Stimulated activated CD8-positive, alpha-beta memory T cell treated with anti-CD3 and anti-CD28 coated beads, Interleukin-4, amount 100 ng/mL, for 24 hours (primary cell): ENCODE data around the gene E4F1.
"Not testable (repeated sequence)": the region's sequence is repeated elsewhere in the genome, so short reads cannot be mapped to it uniquely, and the experiment has no call there.

Experiments
- DNase-seq: peaks from one replicate; pipeline ENCODE4 v3.0.0-alpha.2; 2020; ENCODE audit warnings: low read depth

The E4F1 gene

DNA sequence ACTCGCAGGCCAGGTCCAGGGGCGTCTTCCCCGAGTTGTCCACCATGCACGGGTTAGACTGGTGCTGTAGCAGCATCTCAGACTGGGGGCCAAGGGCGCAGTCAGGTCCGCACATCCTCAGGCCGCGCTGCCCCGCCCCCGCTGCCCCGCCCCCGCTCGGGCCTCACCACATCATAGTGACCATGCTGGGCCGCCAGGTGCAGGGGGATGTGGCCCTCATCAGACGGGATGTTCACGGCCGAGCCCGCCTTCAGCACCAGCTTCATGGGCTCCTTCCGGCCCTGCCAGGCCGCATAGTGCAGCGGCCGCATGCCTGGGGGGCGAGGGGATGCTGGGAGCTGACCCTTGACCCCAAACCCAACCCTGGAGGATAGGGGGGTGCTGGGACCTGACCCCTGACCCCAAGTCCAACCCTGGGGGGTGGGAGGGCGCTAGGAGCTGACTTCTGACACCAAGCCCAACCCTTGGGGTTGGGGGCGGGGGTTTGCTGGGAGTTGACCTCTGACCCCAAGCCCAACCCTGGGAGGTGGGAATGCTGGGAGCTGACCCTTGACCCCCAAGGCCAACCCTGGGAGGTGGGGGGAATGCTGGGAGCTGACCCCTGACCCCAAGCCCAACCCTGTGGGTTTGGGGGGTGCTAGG, 34.0 kb upstream of the E4F1 start:
- DNase-seq: no peak

GRCh38 chr16:2190002-2190658, 33.3 kb upstream of the E4F1 start:
- DNase-seq: no peak

- no peak for DNase-seq
These were observed 32.5 kb upstream of the E4F1 start for GRCh38 chr16:2190659-2191445.

- no peak for DNase-seq
These were observed 32.0 kb upstream of the E4F1 start for GRCh38 chr16:2191446-2191706.

- no peak for DNase-seq
These were observed 29.1 kb upstream of the E4F1 start for GRCh38 chr16:2194166-2194834.

- no peak for DNase-seq
These were observed 28.5 kb upstream of the E4F1 start for GRCh38 chr16:2194852-2195321.

DNA sequence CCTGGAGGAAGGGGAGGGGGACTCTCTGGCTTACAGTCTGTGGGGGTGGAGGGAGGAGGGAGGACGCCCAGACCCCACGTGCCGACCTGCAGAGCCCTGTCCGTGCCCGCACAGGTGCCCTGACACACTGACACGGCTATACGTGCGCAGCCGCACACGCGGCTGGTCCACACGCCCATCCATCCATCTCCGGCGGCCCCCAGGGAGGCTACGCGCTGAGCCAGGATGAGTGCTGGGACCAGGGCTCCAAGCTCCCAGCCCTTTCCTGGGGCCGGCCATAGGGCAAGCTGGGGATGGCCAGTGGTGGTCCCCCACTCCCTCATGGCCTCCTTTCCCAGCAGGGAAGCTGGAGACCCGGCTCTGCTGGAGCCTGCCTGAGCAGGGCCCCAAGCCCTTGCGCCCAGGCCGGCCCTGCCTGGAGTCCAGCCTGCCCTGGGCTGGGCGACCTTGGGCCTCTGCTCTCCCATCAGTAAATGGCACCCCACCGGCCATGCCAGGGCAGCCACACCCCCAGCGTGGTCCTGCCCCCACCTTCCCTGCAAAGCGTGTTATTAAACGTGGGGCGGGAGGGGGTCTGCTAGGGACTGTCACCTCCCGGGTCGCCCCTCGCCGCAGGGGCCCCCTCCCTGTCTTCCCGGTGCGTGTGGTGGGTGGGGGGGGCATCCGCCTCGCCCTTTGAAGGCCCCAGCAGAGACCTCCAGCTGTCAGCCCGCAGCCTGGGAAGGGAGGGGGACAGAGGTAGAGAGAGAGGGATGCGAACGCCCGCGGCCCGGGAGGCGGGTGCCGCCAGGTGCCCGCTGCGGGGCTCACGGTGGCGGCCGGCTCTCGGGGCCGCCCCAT, 27.8 kb upstream of the E4F1 start:
- no peak for DNase-seq

GRCh38 chr16:2196162-2196980, 27.0 kb upstream of the E4F1 start, which contains the start of gene CASKIN1:
TSS of gene CASKIN1 (minus strand) at chr16:2196605. CDS start at chr16:2196432, 173 bp downstream.
- no peak for DNase-seq

- DNase-seq: no peak
These were observed 26.3 kb upstream of the E4F1 start for GRCh38 chr16:2196981-2197511.

DNA sequence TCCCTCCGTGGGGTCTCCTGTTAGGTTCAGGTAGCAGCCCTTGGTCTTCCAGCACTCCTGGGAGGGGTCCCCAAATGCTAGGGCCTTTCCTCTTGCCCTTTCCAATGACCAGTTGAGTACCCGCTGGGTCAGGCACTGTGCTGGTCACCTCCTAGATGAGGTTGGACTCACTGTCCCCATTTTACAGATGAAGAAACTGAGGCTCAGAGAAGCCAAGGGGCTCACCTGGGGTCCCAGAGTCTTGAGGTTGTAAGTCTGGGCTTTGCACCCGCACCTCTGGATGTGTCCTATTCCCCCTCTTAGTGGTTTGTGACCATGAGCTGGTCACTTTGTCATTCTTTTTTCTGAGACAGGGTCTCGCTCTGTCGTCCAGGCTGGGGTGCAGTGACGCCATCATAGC, 25.6 kb upstream of the E4F1 start:
- no peak for DNase-seq

DNA sequence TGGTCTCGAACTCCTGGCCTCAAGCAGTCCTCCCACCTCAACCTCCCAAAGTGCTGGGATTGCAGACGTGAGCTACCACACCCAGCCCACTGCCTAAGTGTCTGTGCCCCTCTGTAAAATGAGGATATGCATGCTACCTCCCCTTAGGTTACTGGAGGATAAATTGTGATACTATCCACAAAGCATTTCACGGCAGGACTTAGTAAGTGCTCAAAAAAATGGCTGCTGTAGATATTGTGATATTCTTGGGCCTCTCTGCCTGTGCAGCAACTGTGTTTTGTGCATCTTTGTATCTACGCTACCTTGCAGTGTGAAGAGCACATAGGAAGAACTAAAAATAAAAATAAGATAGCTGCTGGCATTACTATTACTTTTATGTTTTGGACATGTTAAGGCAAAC, 25.1 kb upstream of the E4F1 start:
- DNase-seq: no peak

DNA sequence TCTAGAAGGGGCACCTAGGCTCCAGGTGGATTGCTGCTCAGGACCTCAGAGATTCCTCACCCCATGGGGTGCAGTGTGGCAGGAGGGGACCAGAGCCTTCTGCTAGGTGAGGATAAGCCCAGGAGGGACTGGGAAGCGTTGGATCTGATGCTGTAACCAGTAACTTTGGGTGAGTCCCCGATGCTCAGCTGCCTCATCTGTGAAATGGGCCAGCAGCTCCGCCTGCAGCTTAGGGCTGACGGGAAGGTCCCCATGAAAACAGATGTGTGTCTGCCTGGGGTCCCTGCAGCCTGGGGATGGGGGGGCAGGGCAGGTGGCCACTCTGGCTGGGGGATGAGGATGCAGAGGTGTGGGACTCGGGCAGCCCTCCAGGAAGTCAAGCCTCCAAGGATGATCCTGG, 24.3 kb upstream of the E4F1 start:
- no peak for DNase-seq

- DNase-seq: no peak
These were observed 23.7 kb upstream of the E4F1 start for GRCh38 chr16:2199621-2200139.

DNA sequence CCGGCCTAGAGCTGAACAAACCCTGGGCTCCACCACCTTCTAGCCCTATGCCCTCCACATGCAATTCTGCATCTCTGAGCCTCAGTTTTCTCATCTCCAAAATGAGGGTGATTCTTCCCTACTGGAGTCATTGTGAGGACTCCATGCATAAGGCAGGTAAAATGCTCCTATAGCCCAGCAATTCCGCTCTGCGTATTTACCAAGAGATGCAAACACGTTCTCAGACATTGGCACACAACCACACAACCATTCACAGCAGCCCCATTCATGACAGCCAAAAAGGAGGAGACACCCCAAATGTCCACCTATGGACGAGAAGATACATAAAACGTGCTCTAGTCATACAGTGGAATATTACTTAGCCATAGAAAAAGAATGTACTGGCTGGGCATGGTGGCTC, 23.1 kb upstream of the E4F1 start:
- no peak for DNase-seq

- DNase-seq: not testable (repeated sequence)
These were observed 20.2 kb upstream of the E4F1 start for GRCh38 chr16:2203119-2203688.

DNA sequence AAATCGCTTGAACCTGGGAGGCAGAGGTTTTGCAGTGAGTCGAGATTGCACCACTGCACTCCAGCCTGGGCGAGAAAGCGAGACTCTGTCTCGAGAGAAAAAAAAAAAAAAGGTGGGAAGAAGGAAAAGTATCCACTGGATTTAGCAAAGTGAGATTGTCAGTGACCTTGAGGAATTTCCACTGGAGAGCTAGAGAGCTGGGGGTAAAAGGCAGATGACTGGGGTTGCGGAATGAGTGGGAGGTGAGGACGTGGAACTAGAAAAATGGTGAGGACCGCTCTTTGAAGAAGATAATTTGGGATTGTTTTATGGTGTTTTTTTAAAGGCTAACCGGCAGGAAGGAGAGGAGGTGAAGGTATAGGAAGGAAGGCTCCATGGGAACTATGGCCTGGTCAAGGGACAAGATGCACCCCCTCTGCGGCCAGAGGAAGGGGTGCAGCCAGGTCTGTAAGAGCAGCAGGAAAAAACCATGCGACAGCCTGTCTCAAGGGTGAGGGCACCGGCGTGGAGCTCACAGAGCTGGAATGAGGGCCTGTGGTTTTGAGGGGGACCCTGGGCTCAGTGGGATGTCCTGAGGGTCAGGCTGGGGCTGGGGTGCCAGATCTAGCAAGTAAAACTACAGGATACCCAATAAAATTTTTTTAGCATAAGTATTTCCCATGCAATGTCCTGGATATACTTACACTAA, 18.8 kb upstream of the E4F1 start:
- DNase-seq: no peak

- peak; percentile 85 for DNase-seq
These were observed 18.1 kb upstream of the E4F1 start, which contains the start of gene MLST8 for GRCh38 chr16:2205104-2205966. TSS of gene MLST8 (plus strand) at chr16:2205454. CDS start at chr16:2206086, 632 bp downstream.

DNA sequence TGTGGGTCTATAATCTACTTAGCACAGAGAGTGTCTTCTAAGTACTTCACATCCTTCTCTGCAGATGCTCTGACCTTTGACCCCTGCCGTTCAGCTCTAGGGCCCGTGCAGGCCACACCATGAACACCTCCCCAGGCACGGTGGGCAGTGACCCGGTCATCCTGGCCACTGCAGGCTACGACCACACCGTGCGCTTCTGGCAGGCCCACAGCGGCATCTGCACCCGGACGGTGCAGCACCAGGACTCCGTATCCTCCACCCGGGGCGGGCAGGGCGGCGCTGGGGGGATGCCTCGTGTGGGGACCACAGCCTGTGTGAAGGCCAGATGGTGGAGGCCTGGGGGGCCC, 17.5 kb upstream of the E4F1 start:
- DNase-seq: no peak

DNA sequence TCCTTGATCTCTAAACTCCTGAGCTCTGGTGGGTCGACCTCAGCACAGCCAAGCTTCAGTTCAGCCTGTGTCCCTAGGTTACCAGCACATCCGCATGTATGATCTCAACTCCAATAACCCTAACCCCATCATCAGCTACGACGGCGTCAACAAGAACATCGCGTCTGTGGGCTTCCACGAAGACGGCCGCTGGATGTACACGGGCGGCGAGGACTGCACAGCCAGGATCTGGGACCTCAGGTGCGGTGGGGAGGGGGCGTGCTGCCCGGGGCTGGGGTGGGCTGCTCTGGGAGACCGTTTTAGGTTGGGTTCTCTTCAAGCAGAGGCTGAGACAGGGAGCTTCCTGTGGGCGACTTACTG, 17.0 kb upstream of the E4F1 start:
- no peak for DNase-seq
